NCI-H187 (cell line): ENCODE data around the gene TBC1D22A.

ENCODE experiments used
- DNase-seq, 2 experiments: peaks; one replicate each; lab custom pipeline; 2025; lab: John Stamatoyannopoulos, UW

TBC1D22A gene

GRCh38 chr22:46958658-46959057 lies 196.2 kb downstream of the TBC1D22A start:
- no peak for DNase-seq

GRCh38 chr22:46959369-46959768 lies 196.9 kb downstream of the TBC1D22A start:
- DNase-seq = no peak

GRCh38 chr22:46961591-46962295 lies 199.3 kb downstream of the TBC1D22A start:
- DNase-seq = no peak

- DNase-seq = no peak
These were observed 200.0 kb downstream of the TBC1D22A start for GRCh38 chr22:46962406-46962805.

GRCh38 chr22:46963672-46964545 lies 201.5 kb downstream of the TBC1D22A start:
- DNase-seq = no peak

GRCh38 chr22:46964773-46965550 lies 202.5 kb downstream of the TBC1D22A start:
- no peak for DNase-seq

GRCh38 chr22:46965555-46966494 lies 203.4 kb downstream of the TBC1D22A start:
- no peak for DNase-seq

- DNase-seq = no peak
These were observed 204.0 kb downstream of the TBC1D22A start for GRCh38 chr22:46966495-46966845.

- DNase-seq = no peak
These were observed 204.4 kb downstream of the TBC1D22A start for GRCh38 chr22:46966846-46967245.

GRCh38 chr22:46967445-46968358 lies 205.3 kb downstream of the TBC1D22A start:
- no peak for DNase-seq

- no peak for DNase-seq
These were observed 205.9 kb downstream of the TBC1D22A start for GRCh38 chr22:46968359-46968740.

- DNase-seq = no peak
These were observed 206.4 kb downstream of the TBC1D22A start for GRCh38 chr22:46968848-46969247.

- DNase-seq = no peak
These were observed 207.0 kb downstream of the TBC1D22A start for GRCh38 chr22:46969491-46969890.

- no peak for DNase-seq
These were observed 207.5 kb downstream of the TBC1D22A start for GRCh38 chr22:46969961-46970360.

GRCh38 chr22:46970411-46971098 lies 208.1 kb downstream of the TBC1D22A start:
- DNase-seq = no peak

- no peak for DNase-seq
These were observed 208.8 kb downstream of the TBC1D22A start for GRCh38 chr22:46971099-46971763.

GRCh38 chr22:46971764-46972125 lies 209.3 kb downstream of the TBC1D22A start:
- DNase-seq = no peak

- DNase-seq = no peak
These were observed 209.8 kb downstream of the TBC1D22A start for GRCh38 chr22:46972256-46972655.
